A549 (cell line): ENCODE data around the gene RTL9.

ENCODE experiments used
- CHD2 ChIP-seq: fragments of 150-350 bp; IDR thresholded peaks from 2 replicates; pipeline ENCODE4 v1.6.1; 2014; ENCODE audit warnings: low read length; ENCODE audit not compliant: partially characterized antibody
- JUNB ChIP-seq: fragments of >200 bp; sonication (Bioruptor Twin); formaldehyde crosslinking; IDR thresholded peaks from 2 replicates; pipeline ENCODE4 v1.6.1; 2016
- PHF8 ChIP-seq: fragments of 200-600 bp; sonication (generic); IDR thresholded peaks from 2 replicates; pipeline ENCODE4 v1.6.1; 2016; ENCODE audit warnings: low read depth, mild to moderate bottlenecking, antibody characterized with exemption, moderate library complexity, borderline replicate concordance
- POLR2A ChIP-seq: IDR thresholded peaks from 2 replicates; pipeline ENCODE4 v1.6.1; 2012; ENCODE audit warnings: mild to moderate bottlenecking, low read length
- POLR2AphosphoS2 ChIP-seq: conservative IDR thresholded peaks from 2 replicates; pipeline ENCODE4 v1.6.1; 2012; ENCODE audit warnings: low read length, improper control_type of control experiment, inconsistent platforms
- RARB ChIP-seq: fragments of 250-450 bp; sonication (Bioruptor Pico); IDR thresholded peaks from 2 replicates; pipeline ENCODE4 v1.8.0; 2021; ENCODE audit warnings: mild to moderate bottlenecking, moderate library complexity
- RNF2 ChIP-seq: fragments of 200-600 bp; sonication (generic); IDR thresholded peaks from 2 replicates; pipeline ENCODE4 v1.6.1; 2016; ENCODE audit warnings: low read depth, mild to moderate bottlenecking, antibody characterized with exemption, moderate library complexity, borderline replicate concordance
- TF ChIP-seq, protein P1 (sequence below): fragments of >200 bp; sonication (Bioruptor Twin); formaldehyde crosslinking; IDR thresholded peaks from 3 replicates; pipeline ENCODE4 v1.5.1; 2016

DNA sequence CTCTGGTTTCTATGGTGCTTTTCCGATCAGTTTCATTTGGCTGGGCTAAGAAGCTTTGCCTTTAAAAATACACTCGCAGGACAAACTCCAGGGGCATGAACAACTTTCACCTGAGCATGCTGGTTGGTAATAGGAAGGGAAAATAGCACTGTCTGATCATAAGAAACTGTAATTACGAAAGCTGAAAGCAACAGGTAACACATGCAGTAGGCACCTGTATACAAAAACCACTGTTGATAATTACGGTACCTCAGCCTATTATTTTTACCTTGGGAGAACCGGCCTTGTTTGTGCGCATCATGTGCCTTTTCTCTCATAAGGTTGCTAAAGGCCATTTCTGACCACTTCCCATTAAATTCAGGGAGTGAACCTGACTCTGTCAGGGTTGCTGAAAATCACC lies 45.7 kb downstream of the RTL9 start:
- TF ChIP-seq CHD2 (no peak), POLR2A (no peak), RNF2 (no peak), POLR2AphosphoS2 (no peak), JUNB (no peak), RARB (no peak), PHF8 (no peak)
- TF ChIP-seq, protein P1, sequence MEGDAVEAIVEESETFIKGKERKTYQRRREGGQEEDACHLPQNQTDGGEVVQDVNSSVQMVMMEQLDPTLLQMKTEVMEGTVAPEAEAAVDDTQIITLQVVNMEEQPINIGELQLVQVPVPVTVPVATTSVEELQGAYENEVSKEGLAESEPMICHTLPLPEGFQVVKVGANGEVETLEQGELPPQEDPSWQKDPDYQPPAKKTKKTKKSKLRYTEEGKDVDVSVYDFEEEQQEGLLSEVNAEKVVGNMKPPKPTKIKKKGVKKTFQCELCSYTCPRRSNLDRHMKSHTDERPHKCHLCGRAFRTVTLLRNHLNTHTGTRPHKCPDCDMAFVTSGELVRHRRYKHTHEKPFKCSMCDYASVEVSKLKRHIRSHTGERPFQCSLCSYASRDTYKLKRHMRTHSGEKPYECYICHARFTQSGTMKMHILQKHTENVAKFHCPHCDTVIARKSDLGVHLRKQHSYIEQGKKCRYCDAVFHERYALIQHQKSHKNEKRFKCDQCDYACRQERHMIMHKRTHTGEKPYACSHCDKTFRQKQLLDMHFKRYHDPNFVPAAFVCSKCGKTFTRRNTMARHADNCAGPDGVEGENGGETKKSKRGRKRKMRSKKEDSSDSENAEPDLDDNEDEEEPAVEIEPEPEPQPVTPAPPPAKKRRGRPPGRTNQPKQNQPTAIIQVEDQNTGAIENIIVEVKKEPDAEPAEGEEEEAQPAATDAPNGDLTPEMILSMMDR = no peak
